SK-N-SH treated with all-trans-retinoic acid at 6 μM for 48 hours (cell line): Measurements from ENCODE around the gene CYTH4.

Experiments used
- ATAC-seq: fragments of 200-7000 bp; cut with Tn5 transposase; 3 replicates; pipeline ENCODE4 v1.9.1; 2020; ENCODE audit warnings: mild to moderate bottlenecking, moderate library complexity
- ARNTL ChIP-seq: fragments of 450-650 bp; formaldehyde crosslinking; IDR thresholded peaks from 2 replicates; pipeline ENCODE4 v1.5.0; 2020; ENCODE audit warnings: low read depth, mild to moderate bottlenecking, moderate library complexity, borderline replicate concordance
- BACH2 ChIP-seq: fragments of 250-450 bp; sonication (Bioruptor Pico); IDR thresholded peaks from 2 replicates; pipeline ENCODE4 v1.9.0; 2021; ENCODE audit warnings: mild to moderate bottlenecking, borderline replicate concordance
- CSDC2 ChIP-seq: fragments of 250-450 bp; sonication (Bioruptor Pico); IDR thresholded peaks from 2 replicates; pipeline ENCODE4 v1.5.0; 2020; ENCODE audit warnings: mild to moderate bottlenecking, moderate library complexity
- ESRRG ChIP-seq: fragments of 250-450 bp; sonication (Bioruptor Pico); IDR thresholded peaks from 2 replicates; pipeline ENCODE4 v1.6.1; 2021; ENCODE audit warnings: mild to moderate bottlenecking
- GLIS3 ChIP-seq: fragments of 250-450 bp; sonication (Bioruptor Pico); IDR thresholded peaks from 2 replicates; pipeline ENCODE4 v1.5.0; 2020; ENCODE audit warnings: mild to moderate bottlenecking, moderate library complexity
- ISL1 ChIP-seq: fragments of 250-450 bp; sonication (Bioruptor Pico); IDR thresholded peaks from 2 replicates; pipeline ENCODE4 v2.1.2; 2022; ENCODE audit warnings: mild to moderate bottlenecking, moderate library complexity
- OSR1 ChIP-seq: fragments of 250-450 bp; sonication (Bioruptor Pico); IDR thresholded peaks from 2 replicates; pipeline ENCODE4 v1.8.0; 2022; ENCODE audit warnings: moderate library complexity, mild to moderate bottlenecking, inconsistent platforms
- RARB ChIP-seq: fragments of 250-450 bp; sonication (Bioruptor Pico); IDR thresholded peaks from 2 replicates; pipeline ENCODE4 v1.8.0; 2021; ENCODE audit warnings: mild to moderate bottlenecking, moderate library complexity
- TCF4 ChIP-seq: fragments of 250-450 bp; sonication (Bioruptor Pico); IDR thresholded peaks from 2 replicates; pipeline ENCODE4 v1.8.0; 2021; ENCODE audit warnings: mild to moderate bottlenecking, moderate library complexity, borderline replicate concordance
- ZC3H10 ChIP-seq: fragments of 250-450 bp; sonication (Bioruptor Pico); IDR thresholded peaks from 2 replicates; pipeline ENCODE4 v1.5.1; 2021; ENCODE audit warnings: mild to moderate bottlenecking, moderate library complexity
- ZFP3 ChIP-seq: fragments of 250-450 bp; sonication (Bioruptor Pico); IDR thresholded peaks from 2 replicates; pipeline ENCODE4 v1.5.0; 2020; ENCODE audit warnings: mild to moderate bottlenecking, moderate library complexity
- ZNF565 ChIP-seq: fragments of 450-650 bp; formaldehyde crosslinking; conservative IDR thresholded peaks from 2 replicates; pipeline ENCODE4 v1.5.0; 2020; ENCODE audit warnings: low read depth, mild to moderate bottlenecking, moderate library complexity
- ZNF70 ChIP-seq: fragments of 450-650 bp; formaldehyde crosslinking; IDR thresholded peaks from 2 replicates; pipeline ENCODE4 v1.5.0; 2020; ENCODE audit warnings: mild to moderate bottlenecking, moderate library complexity
- ZNF8 ChIP-seq: fragments of 450-650 bp; formaldehyde crosslinking; IDR thresholded peaks from 2 replicates; pipeline ENCODE4 v1.5.0; 2020; ENCODE audit warnings: mild to moderate bottlenecking, moderate library complexity
- TF ChIP-seq, protein P1 (sequence below): fragments of 250-450 bp; sonication (Bioruptor Pico); IDR thresholded peaks from 2 replicates; pipeline ENCODE4 v1.5.1; 2021; ENCODE audit warnings: mild to moderate bottlenecking, moderate library complexity
- TF ChIP-seq, protein P2 (sequence below): fragments of 250-450 bp; sonication (Bioruptor Pico); IDR thresholded peaks from 2 replicates; pipeline ENCODE4 v1.8.0; 2021; ENCODE audit warnings: low read depth, mild to moderate bottlenecking, moderate library complexity, borderline replicate concordance
- TF ChIP-seq, protein P3 (sequence below): fragments of 250-450 bp; sonication (Bioruptor Pico); IDR thresholded peaks from 2 replicates; pipeline ENCODE4 v1.5.0; 2020; ENCODE audit warnings: mild to moderate bottlenecking, moderate library complexity
- TF ChIP-seq, protein P4 (sequence below): fragments of 250-450 bp; sonication (Bioruptor Pico); IDR thresholded peaks from 2 replicates; pipeline ENCODE4 v1.5.1; 2020; ENCODE audit warnings: low read depth, mild to moderate bottlenecking, moderate library complexity
- TF ChIP-seq, protein P5 (sequence below): fragments of 250-450 bp; sonication (Bioruptor Pico); IDR thresholded peaks from 2 replicates; pipeline ENCODE4 v1.8.0; 2020; ENCODE audit warnings: mild to moderate bottlenecking, moderate library complexity, borderline replicate concordance

CYTH4 gene

DNA sequence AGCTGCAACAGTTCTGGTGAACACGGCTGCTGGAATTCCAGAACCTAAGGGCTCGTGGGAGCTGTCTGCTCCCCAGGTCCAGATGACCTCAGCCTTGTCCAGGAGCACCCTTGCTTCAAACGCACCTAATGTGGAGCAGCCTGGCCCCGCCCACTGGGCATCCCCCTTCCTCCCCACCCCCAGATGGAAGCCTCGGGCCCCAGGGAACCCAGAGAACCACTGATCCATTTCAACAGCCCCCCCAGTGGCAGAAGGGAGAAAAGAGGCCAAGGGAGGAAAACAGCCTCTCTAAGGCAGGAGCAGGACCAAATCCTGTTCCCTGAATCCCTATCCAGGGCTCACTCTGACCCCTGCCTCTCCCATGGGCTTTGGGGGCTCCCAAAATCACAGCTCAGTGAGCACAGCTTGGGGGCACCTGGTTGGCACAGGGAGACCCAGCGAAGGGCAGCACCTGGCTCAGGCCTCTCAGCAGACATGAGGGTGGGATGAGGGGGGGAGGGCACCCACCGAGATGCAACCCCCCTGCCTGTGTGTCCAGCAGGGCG is 1.2 kb downstream of the CYTH4 start:
- ATAC-seq: peak; percentile 25; the same call in 1 of the 3 replicates
- TF ChIP-seq BACH2 (CRISPR knock-in tag): no peak
- TF ChIP-seq, protein P1, sequence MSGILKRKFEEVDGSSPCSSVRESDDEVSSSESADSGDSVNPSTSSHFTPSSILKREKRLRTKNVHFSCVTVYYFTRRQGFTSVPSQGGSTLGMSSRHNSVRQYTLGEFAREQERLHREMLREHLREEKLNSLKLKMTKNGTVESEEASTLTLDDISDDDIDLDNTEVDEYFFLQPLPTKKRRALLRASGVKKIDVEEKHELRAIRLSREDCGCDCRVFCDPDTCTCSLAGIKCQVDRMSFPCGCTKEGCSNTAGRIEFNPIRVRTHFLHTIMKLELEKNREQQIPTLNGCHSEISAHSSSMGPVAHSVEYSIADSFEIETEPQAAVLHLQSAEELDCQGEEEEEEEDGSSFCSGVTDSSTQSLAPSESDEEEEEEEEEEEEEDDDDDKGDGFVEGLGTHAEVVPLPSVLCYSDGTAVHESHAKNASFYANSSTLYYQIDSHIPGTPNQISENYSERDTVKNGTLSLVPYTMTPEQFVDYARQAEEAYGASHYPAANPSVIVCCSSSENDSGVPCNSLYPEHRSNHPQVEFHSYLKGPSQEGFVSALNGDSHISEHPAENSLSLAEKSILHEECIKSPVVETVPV (CRISPR knock-in tag): no peak
- TF ChIP-seq ESRRG (CRISPR knock-in tag): no peak
- no peak for TF ChIP-seq ZNF565 (CRISPR knock-in tag)
- no peak for TF ChIP-seq CSDC2 (CRISPR knock-in tag)
- TF ChIP-seq, protein P2, sequence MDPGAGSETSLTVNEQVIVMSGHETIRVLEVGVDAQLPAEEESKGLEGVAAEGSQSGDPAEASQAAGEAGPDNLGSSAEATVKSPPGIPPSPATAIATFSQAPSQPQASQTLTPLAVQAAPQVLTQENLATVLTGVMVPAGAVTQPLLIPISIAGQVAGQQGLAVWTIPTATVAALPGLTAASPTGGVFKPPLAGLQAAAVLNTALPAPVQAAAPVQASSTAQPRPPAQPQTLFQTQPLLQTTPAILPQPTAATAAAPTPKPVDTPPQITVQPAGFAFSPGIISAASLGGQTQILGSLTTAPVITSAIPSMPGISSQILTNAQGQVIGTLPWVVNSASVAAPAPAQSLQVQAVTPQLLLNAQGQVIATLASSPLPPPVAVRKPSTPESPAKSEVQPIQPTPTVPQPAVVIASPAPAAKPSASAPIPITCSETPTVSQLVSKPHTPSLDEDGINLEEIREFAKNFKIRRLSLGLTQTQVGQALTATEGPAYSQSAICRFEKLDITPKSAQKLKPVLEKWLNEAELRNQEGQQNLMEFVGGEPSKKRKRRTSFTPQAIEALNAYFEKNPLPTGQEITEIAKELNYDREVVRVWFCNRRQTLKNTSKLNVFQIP (CRISPR knock-in tag): no peak
- TF ChIP-seq, protein P3, sequence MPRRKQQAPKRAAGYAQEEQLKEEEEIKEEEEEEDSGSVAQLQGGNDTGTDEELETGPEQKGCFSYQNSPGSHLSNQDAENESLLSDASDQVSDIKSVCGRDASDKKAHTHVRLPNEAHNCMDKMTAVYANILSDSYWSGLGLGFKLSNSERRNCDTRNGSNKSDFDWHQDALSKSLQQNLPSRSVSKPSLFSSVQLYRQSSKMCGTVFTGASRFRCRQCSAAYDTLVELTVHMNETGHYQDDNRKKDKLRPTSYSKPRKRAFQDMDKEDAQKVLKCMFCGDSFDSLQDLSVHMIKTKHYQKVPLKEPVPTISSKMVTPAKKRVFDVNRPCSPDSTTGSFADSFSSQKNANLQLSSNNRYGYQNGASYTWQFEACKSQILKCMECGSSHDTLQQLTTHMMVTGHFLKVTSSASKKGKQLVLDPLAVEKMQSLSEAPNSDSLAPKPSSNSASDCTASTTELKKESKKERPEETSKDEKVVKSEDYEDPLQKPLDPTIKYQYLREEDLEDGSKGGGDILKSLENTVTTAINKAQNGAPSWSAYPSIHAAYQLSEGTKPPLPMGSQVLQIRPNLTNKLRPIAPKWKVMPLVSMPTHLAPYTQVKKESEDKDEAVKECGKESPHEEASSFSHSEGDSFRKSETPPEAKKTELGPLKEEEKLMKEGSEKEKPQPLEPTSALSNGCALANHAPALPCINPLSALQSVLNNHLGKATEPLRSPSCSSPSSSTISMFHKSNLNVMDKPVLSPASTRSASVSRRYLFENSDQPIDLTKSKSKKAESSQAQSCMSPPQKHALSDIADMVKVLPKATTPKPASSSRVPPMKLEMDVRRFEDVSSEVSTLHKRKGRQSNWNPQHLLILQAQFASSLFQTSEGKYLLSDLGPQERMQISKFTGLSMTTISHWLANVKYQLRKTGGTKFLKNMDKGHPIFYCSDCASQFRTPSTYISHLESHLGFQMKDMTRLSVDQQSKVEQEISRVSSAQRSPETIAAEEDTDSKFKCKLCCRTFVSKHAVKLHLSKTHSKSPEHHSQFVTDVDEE (CRISPR knock-in tag): no peak
- no peak for TF ChIP-seq TCF4 (CRISPR knock-in tag)
- no peak for TF ChIP-seq ISL1 (CRISPR knock-in tag)
- no peak for TF ChIP-seq OSR1 (CRISPR knock-in tag)
- TF ChIP-seq ARNTL (CRISPR knock-in tag): no peak
- TF ChIP-seq RARB (CRISPR knock-in tag): no peak
- no peak for TF ChIP-seq ZC3H10 (CRISPR knock-in tag)
- TF ChIP-seq ZNF70 (CRISPR knock-in tag): no peak

DNA sequence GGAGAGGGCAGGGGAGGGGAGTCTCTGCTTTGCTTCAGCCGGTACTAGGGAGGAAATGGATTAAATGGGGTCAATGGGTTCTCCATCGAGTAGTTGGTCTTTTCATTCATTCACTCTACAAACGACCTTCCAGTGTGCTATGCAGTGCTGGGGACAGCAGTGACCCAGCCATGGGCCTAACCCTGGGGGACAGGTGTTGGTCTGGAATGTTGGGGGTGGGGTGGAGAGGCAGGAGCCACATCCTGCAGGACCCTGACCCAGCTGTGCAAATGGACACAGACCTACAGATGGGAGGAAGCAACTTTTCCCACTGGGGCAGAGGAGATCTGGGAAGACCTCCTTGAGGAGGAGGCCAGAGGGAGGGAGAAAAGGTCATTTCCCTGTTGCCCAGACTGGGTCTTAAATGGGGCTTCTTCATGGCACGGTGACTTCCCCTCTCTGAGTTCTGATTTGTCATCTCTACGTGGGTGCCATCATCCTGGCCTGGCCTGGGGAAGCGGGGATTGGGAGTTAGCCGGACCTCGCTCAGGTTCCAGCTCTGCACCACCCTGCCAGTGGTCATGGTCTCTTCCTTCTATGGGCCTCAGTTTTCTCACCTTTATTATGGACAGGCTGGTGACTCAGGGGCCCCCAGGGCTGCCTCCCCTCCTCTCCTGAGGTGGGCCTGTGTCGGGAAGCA is 2.0 kb downstream of the CYTH4 start:
- TF ChIP-seq ARNTL (CRISPR knock-in tag) (no peak), ZNF565 (CRISPR knock-in tag) (no peak), ISL1 (CRISPR knock-in tag) (no peak), ZFP3 (CRISPR knock-in tag) (no peak), GLIS3 (CRISPR knock-in tag) (no peak), CSDC2 (CRISPR knock-in tag) (no peak), RARB (CRISPR knock-in tag) (no peak), ZNF8 (CRISPR knock-in tag) (no peak)
- TF ChIP-seq, protein P4, sequence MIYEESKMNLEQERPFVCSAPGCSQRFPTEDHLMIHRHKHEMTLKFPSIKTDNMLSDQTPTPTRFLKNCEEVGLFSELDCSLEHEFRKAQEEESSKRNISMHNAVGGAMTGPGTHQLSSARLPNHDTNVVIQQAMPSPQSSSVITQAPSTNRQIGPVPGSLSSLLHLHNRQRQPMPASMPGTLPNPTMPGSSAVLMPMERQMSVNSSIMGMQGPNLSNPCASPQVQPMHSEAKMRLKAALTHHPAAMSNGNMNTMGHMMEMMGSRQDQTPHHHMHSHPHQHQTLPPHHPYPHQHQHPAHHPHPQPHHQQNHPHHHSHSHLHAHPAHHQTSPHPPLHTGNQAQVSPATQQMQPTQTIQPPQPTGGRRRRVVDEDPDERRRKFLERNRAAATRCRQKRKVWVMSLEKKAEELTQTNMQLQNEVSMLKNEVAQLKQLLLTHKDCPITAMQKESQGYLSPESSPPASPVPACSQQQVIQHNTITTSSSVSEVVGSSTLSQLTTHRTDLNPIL (CRISPR knock-in tag): no peak
- TF ChIP-seq, protein P1 (CRISPR knock-in tag): no peak
- TF ChIP-seq, protein P5, sequence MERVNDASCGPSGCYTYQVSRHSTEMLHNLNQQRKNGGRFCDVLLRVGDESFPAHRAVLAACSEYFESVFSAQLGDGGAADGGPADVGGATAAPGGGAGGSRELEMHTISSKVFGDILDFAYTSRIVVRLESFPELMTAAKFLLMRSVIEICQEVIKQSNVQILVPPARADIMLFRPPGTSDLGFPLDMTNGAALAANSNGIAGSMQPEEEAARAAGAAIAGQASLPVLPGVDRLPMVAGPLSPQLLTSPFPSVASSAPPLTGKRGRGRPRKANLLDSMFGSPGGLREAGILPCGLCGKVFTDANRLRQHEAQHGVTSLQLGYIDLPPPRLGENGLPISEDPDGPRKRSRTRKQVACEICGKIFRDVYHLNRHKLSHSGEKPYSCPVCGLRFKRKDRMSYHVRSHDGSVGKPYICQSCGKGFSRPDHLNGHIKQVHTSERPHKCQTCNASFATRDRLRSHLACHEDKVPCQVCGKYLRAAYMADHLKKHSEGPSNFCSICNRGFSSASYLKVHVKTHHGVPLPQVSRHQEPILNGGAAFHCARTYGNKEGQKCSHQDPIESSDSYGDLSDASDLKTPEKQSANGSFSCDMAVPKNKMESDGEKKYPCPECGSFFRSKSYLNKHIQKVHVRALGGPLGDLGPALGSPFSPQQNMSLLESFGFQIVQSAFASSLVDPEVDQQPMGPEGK (CRISPR knock-in tag): no peak
- ATAC-seq: no peak
